Measurements from ENCODE around the gene PCP2. TPM values are rescaled to one million over a fixed set of nuclear protein-coding genes. Genes with fewer than 3 reads are reported as not detected.
A peak's percentile ranks its signal among the peaks of the same experiment; 100 is the strongest.

Gene PCP2
- total RNA-seq, 1 donor from 2014 or later: 1.0 TPM

DNA sequence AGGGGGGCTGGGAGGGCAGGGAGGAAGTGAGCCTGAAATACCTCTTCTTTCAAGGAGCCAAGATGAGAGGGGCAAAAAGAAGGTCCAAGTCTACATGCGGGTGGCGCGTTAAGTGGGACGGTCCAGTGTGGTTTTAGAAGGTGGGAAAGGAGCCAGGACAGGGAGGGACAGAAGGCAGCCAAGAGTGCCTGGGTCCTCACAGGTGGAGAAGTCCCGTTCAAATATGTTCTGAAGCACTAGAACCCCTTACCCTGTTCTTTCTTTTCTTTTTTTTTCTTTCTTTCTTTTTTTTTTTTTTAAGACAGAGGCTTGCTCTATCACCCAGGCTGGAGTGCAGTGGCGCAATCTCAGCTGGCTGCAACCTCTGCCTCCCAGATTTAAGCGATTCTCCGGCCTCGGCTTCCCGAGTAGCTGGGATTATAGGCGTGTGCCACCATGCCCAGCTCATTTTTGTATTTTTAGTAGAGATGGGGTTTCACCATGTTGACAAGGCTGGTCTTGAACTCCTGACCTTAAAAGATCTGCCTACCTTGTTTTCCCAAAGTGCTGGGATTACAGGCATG lies 30.5 kb downstream of the PCP2 start:
- no peak overlapping the region for H3K27ac Mint-ChIP-seq
- H3K9me3 Mint-ChIP-seq: no peaks in the 10 kb centered on the region
- peaks cover 3% of the 10 kb centered on the region for H3K27me3 Mint-ChIP-seq
- TF ChIP-seq, protein P1, sequence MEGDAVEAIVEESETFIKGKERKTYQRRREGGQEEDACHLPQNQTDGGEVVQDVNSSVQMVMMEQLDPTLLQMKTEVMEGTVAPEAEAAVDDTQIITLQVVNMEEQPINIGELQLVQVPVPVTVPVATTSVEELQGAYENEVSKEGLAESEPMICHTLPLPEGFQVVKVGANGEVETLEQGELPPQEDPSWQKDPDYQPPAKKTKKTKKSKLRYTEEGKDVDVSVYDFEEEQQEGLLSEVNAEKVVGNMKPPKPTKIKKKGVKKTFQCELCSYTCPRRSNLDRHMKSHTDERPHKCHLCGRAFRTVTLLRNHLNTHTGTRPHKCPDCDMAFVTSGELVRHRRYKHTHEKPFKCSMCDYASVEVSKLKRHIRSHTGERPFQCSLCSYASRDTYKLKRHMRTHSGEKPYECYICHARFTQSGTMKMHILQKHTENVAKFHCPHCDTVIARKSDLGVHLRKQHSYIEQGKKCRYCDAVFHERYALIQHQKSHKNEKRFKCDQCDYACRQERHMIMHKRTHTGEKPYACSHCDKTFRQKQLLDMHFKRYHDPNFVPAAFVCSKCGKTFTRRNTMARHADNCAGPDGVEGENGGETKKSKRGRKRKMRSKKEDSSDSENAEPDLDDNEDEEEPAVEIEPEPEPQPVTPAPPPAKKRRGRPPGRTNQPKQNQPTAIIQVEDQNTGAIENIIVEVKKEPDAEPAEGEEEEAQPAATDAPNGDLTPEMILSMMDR (conservative IDR thresholded peaks at IDR 0.05): no peak
- H3K4me1 Mint-ChIP-seq (ENCODE audit: unreplicated experiment): peaks cover 3% of the 10 kb centered on the region
- DNase-seq (ENCODE audit: extremely low spot score, unreplicated experiment): no peak
- no peak overlapping the region for H3K4me3 Mint-ChIP-seq
- H3K36me3 Mint-ChIP-seq: peaks cover 4% of the 10 kb centered on the region

DNA sequence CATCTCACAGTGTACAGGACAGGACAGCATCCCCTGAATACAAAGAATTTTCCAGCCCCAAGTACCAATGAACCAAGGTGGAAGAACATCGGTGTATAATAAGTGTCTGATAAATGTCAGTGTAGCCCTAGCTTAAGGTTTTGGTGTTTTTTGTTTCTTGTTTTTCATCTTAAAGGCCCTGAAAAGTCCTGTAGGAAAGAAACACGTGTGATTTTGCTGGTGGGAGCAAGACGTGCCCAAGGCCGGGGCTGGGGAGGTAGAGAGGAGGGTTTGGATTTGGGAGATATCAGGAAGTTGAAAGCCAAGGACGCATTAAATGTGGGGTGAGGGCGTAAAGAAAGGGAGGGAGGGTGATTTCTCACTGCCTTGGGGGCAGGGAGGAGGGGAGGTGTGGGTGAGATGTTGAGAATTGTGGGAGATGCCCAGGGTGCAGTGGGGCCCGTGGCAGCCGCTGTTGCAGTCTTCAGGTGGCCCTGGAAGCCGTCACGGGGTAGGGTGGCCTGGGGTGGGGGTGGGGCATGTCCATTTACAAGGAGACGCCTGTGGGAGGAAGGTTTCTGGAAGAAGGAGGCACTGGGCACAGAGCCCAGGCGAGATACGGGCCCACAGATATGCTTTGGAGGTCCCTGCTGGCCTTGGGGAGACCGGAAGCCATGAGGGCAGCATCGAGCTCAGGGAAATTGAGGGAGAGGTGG lies 31.1 kb downstream of the PCP2 start:
- peaks cover 9% of the 10 kb centered on the region for H3K27me3 Mint-ChIP-seq
- TF ChIP-seq, protein P1 (conservative IDR thresholded peaks at IDR 0.05): no peak
- no peak for DNase-seq (ENCODE audit: extremely low spot score, unreplicated experiment)
- no peak overlapping the region for H3K27ac Mint-ChIP-seq
- H3K9me3 Mint-ChIP-seq: no peaks in the 10 kb centered on the region
- H3K4me1 Mint-ChIP-seq (ENCODE audit: unreplicated experiment): peaks cover 9% of the 10 kb centered on the region
- H3K36me3 Mint-ChIP-seq: peaks cover 4% of the 10 kb centered on the region
- H3K4me3 Mint-ChIP-seq: no peak overlapping the region

DNA sequence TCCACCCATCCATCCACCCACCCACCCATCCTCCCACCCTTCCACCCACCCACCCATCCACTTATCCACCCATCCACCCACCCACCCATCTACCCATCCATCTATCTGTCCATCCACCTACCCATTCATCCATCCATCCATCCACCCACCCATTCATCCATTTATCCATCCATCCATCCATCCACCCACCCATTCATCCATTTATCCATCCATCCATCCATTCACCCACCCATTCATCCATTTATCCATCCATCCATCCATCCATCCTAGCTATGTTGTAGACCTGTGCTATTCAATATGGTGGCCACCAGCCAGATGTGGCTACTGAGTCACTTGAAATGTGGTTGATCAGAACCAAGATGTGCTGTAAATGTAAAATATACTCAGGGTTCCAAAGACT lies 32.8 kb downstream of the PCP2 start:
- no peak for DNase-seq (ENCODE audit: extremely low spot score, unreplicated experiment)
- no peak overlapping the region for H3K27ac Mint-ChIP-seq
- TF ChIP-seq, protein P1 (conservative IDR thresholded peaks at IDR 0.05): no peak
- peaks cover 3% of the 10 kb centered on the region for H3K36me3 Mint-ChIP-seq
- no peaks in the 10 kb centered on the region for H3K9me3 Mint-ChIP-seq
- H3K4me3 Mint-ChIP-seq: no peak overlapping the region
- peaks cover 13% of the 10 kb centered on the region for H3K4me1 Mint-ChIP-seq (ENCODE audit: unreplicated experiment)
- H3K27me3 Mint-ChIP-seq: peaks cover 15% of the 10 kb centered on the region

- DNase-seq (ENCODE audit: extremely low spot score, unreplicated experiment): no peak
- Mint-ChIP-seq H3K27ac (peak overlapping the region; percentile 67), H3K4me1 (ENCODE audit: unreplicated experiment) (peaks cover 18% of the 10 kb centered on the region), H3K36me3 (no peaks in the 10 kb centered on the region), H3K4me3 (peak overlapping the region; percentile 87), H3K27me3 (peaks cover 32% of the 10 kb centered on the region), H3K9me3 (no peaks in the 10 kb centered on the region)
- TF ChIP-seq, protein P1 (conservative IDR thresholded peaks at IDR 0.05): no peak
These were observed 35.3 kb downstream of the PCP2 start for GRCh38 chr19:7598180-7598579.

DNA sequence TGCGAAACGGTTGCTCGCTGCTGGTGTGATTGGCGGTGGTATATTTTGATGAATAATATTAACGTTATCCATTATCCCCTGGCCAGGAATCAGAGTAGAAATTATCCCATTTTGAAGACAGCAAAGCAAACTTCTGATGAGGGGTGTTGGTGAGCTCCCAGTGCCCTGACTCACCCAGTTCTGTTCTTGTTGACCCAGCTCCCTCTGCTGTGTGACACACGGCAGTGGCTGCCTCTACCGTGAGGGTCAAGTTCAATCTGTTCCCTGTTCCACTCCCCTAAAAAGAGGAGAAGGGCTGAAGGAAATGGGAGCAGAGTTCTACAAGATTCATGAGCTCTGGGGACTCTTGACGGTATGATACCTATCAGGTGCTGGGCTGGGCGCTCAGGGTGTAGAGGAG lies 35.8 kb downstream of the PCP2 start:
- no peaks in the 10 kb centered on the region for H3K9me3 Mint-ChIP-seq

More for the DNA sequence above, 35.8 kb downstream of the PCP2 start:
- H3K27me3 Mint-ChIP-seq: peaks cover 32% of the 10 kb centered on the region
- TF ChIP-seq, protein P1 (conservative IDR thresholded peaks at IDR 0.05): no peak
- H3K36me3 Mint-ChIP-seq: no peaks in the 10 kb centered on the region
- peaks cover 18% of the 10 kb centered on the region for H3K4me1 Mint-ChIP-seq (ENCODE audit: unreplicated experiment)
- DNase-seq (ENCODE audit: extremely low spot score, unreplicated experiment): no peak
- H3K4me3 Mint-ChIP-seq: peak overlapping the region; percentile 87
- peak overlapping the region; percentile 67 for H3K27ac Mint-ChIP-seq
